Amygdala (tissue), 56 donors: ENCODE results near the gene TBC1D22A.

ENCODE experiments used
- DNase-seq, 56 donors: peaks; one replicate each; lab custom pipeline; 2025; lab: John Stamatoyannopoulos, UW

Gene TBC1D22A

DNA sequence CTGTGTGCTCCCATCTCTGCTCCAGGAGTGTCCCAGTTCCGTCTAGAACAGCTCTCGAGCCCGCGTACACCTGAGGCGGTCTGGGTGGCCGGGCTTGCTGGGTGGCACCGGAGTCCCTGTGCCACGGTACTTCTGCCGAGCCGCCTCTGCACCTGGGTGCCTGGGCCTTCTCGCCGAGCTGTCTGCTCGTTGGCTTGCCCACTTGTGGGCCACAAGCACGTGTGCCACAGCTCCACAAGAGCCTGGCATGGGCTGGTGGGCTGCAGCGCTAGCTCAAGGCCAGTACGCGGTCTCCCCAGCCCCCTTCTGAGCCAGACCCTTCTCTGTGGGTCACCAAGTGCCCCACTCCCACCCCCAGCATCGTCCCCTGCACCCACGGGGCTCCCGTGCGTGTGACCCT, 388.0 kb downstream of the TBC1D22A start:
- no peak for DNase-seq

DNA sequence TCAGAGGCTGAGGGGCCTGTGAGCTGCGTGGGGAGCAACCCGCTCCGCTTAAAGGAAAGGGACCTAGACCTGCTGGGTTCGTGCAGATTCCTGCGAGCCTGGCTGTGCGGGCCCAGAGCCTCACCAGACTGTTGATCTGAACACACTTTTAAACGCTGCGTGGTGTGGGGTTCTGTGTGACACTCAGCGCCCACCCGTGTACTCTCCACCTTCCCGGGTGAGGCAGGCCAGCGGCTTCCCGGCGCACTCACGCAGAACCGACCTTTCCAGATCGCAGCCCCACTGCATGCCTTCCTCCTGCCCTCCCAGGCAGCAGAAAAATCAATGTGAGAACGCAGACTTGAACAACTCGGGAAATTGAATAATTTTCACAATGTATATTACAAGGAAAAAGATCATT, 388.6 kb downstream of the TBC1D22A start:
- no peak for DNase-seq

DNA sequence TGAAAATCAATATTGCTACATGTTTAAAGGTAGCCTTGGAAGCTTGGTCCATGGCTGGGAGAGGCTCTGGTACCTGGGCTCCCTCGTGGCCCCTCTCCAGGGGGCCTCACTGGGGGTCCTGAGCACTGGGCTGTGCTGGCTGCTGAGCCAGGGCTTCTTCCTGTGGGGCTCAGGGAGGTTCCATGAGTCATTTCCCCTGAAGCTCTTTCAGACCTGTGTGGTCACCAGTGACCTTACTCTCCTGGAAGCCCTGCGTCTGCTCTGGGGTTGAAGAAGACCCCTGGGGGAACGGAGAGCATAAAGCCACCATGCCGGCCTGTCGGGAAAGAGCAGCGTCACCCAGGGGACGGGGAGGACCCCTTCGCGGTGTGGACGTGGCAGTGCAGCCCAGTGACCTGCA, 389.0 kb downstream of the TBC1D22A start:
- DNase-seq, result no peak

DNA sequence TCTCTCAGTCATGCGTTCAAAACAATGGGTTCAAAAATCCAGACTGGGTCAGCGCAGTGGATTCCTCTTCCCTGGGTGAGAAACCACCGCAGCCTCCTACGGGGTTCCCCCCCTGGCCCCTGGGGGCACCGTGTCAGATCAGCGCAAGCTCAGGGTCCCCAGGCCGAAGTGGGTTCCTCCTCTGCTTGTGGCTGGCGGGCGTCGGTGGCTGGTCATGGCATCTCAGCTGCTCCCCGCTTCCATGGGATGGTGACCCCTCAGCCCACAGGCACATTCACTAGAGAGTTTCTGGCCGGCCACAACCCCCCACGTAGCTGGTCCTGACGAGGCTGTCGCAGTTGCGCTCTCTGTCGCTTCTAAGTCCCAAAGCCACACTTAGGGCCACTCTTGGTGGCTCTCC, 389.8 kb downstream of the TBC1D22A start:
- no peak for DNase-seq

DNA sequence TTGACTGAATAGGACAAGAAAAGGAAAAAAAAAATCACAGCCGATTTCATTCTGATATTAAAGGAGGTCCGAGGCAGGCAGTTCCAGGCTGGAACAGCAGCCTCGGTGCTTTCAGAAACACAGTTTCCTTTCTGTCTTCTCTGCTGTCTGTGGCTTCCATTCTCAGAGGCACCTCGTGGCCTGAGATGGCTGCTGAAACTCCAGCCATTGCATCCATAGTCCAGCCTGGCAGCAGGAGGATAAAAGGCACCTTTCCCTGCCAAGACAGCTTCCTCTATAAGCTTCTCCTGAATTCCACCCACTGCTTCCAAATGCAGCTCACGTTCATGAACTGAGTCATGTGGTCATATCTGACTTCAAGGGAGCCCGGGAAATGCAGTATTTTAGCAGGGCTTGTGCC, 390.5 kb downstream of the TBC1D22A start:
- DNase-seq, result no peak

DNA sequence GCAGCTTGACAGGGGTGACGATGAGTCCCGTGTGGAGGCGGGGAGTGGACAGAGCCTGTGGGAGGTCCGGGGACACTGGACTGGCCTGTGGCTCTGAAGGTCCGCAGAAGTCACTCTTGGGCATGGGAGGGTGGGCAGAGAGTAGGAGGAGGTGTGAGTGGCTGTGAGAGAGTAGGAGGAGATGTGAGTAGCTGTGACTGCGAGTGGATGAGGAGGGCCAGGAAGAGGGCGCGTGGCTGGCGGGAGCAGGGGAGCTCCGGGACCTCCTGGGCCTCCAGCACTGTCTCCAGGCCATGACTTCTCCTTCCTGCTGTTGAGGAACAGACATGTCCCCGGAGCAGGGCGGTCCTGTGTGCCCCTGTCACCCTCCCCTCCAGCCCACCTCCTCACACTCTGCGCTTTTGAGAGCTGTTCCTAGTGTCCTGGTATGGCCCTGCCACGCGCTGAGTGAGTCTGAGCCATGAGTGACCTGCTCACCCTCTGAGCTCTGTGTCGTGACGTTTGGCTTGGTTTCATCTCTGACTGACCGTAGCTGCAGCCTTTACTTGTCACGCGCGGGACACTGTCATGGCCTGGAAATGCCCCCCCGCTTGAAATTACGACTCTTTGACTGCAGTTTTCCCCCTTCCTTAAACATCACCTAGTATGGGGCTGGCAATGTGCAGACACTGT, 391.5 kb downstream of the TBC1D22A start:
- no peak for DNase-seq

DNA sequence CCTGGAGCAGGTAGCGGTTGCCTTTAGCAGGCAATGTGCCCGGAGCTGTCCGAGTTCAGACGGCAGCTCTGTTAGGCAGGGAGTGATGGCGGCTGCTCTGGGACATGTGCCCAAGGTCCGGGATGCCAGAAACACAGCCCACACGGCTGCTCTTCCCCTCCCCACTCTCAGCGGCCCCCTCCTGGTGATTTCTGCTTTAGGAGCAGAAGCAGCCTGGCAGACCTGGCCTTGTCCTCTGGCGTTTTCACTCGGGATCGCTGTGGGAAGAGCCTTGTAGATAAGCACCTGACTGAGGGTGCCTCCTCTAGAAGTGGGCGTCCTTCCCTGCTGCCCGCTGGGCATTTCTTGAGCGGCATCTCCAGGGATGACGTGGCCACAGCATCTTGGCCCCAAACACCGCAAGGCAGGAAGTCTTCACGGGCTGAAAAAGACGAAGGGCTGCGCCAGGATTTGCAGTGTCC, 392.2 kb downstream of the TBC1D22A start:
- peak in 46 of 56 donors; percentile 8 to 79 (median 35) for DNase-seq

DNA sequence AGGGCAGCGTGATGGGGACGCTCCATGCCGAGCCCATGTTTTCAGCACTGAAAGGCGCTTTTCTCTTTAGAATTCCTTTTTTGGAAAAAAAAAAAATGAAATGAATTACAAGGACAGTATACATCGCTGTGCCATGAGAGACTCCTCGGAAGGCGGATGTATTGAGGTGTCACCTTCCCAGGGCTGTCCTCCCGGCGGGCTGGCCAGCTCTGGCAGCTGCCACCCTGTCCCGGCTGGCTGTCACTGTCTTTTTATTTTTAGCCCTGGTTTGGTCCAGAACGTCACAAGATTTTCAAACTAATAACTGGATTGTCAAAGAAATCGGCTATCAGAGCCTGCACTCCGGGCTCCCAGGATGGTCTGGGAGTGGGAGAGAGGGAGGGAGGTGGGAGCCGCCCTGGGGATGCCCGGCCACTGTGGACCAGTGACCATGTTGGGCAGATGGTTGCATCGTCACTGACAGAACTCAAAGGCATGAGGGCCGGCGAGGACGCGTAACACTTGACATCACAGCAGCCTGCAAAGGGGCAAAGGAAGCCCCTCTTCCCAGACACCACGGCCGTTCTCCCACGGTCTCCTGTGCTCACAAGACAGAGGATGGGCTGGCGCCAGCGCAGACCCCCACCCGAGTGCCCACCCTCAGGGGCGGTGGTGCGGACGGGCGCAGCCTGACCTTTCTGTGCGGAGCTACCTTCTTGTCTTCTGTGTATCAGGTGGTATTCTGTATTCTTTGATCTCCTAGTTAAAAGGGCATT, 392.9 kb downstream of the TBC1D22A start:
- peak in 1 of 56 donors; percentile 16 for DNase-seq

DNA sequence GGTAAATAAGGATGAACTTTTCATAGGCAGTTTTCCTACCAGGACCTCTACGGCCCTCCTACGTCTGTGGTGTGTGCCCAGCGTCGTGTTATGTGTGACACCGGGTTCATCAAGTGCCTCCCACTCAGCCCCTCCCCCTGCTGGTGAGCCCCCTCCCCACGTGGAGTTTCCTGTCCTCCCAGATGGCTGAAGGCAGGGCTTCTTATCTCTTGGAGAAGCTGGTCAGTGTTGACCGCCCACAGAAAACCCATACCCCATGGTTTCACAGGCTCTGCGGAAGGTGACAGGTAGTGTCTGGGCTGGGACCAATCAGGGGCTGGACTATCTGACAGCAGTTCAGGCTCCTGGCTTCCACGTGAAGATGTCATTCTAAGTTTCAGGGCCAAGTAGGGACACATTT, 393.5 kb downstream of the TBC1D22A start:
- DNase-seq, result no peak

DNA sequence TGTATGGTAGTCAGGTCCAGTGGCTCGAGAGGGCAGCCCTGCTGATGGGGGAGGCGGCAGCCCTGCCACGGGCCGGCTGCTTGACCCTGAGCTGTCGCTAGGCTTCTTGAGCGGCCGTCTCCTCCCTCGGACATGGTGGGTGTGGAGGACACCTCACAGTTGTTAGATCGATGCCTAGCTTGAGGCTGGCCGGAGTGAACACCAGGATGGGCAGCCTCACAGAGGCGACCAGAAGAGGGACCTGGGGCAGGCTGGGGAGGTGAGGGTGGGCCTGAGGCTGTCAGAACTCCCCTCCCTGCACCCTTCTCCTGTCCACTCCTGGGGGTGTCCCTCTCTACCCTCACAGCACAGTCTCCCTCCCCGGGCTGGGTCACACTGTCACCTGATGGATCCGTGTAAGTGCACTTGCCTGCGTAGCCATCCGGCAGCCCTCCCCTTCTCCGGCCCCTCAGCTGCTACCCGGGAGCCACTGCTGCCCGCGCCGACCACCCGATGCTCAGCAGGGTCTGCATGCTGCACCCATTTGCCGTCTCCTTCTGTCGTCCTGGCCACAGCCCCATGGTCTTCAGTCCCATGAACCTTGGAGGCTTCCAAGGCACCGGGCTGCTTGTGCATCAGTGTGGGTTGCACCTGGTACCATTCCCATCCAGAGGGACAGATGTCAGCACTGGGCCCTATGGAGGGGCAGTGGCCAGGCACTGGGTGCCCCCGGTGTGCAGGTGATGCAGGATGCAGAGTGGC, 394.1 kb downstream of the TBC1D22A start:
- no peak for DNase-seq

DNA sequence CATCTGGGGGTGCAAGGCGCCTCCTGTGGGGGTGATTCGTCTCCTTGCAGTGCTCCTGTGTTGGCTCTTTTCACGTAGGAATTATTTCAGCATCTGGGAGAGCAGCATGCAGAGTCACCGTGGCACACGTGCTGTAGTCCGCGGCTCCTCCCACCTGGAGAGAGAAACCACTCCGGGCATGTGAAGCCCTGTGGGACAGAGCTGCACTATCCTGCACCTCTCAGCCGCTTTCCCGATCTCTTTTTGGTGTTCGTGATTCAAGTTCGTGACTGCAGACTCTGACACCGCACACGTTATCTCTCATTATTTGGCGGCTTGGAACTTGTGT, 394.6 kb downstream of the TBC1D22A start:
- no peak for DNase-seq

DNA sequence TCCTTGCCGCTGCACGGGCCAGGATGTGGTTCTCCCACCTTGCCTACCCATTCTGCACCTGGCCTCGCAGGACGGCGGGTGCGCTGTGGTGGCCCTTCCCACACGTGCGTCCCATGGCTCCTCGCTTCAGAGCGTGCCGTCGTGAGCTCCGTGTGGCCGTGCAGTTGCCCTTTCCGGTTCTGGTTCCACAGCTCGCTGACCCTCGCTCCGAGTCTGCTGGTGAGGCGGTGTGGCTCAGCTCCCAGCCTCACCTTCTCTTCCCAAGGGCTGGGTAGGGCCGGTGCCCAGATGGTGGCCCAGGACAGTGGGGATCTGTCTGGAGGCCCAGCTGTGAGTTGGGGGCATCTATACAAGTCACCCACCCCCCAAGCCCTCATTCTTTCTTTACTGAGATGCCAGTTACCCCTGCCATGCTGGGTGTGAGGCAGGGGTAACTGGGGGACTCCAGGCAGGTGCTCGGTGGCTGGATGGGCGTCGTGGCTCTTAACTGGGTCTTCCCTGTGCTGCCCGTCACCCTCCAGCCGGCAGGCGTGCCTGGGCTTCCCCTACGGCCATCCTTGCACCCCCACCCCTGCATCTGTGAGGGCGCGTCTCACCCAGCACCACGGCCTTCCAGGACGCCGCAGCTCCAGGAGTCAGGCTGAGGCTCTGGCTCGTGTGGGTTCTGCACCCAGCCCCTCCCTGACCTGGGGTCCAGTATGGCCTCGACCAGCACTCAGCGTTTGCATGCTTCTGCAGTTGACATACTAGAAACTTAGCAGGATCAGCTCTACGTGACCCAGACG, 395.2 kb downstream of the TBC1D22A start:
- DNase-seq, result no peak

DNA sequence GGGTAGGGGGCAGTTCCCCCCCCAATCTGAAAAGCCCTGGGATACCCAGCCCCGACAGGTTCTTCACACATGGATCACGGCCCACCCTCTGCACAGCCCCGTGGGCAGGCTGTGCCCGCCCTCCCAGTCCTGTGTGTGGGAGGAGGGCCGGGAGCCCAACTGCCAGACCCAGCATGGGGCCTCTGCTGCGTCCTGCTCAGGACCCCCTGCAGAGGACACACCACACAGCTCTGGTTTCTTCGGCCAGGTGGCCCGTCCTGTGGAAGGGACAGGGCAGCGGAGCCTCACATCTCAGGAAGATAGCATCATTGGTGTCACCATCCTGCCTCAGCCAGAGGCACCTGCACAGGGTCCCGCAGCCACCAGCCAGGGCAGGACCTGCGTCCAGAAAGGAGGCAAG, 396.0 kb downstream of the TBC1D22A start:
- no peak for DNase-seq

DNA sequence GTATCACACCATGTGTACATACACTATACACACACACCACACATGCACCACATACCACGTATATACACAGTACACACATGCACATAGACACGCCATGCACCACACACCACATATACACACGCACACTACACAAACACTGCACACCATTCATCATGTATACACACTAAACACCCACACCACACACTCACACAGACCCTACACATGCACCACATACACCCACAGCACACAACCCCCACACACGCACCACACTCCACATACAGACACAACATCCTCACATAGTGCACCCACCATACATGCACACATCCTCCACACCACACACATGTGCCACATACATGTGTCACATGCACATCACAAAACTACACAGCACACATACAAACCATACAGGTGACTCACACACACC, 397.1 kb downstream of the TBC1D22A start:
- DNase-seq, result no peak

DNA sequence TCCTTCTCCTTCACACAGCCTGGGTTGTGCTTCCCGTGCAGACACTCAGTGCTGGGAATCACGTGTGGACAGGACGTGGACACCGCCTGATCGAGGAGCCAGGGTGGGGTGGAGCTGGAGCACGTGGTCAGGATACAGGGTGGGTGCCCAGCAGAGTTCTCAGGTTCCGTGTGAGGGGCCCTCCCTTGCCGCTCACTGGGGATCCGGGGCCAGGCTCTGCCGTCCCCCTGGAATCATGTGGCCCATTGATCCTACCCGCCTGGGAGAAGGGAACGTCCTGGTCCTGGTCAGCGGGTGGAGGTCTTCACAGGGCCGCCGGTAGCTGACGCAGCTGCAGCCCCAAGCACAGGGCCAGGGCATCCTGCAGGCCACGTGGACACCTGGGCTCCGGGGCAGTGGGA, 397.7 kb downstream of the TBC1D22A start:
- no peak for DNase-seq

DNA sequence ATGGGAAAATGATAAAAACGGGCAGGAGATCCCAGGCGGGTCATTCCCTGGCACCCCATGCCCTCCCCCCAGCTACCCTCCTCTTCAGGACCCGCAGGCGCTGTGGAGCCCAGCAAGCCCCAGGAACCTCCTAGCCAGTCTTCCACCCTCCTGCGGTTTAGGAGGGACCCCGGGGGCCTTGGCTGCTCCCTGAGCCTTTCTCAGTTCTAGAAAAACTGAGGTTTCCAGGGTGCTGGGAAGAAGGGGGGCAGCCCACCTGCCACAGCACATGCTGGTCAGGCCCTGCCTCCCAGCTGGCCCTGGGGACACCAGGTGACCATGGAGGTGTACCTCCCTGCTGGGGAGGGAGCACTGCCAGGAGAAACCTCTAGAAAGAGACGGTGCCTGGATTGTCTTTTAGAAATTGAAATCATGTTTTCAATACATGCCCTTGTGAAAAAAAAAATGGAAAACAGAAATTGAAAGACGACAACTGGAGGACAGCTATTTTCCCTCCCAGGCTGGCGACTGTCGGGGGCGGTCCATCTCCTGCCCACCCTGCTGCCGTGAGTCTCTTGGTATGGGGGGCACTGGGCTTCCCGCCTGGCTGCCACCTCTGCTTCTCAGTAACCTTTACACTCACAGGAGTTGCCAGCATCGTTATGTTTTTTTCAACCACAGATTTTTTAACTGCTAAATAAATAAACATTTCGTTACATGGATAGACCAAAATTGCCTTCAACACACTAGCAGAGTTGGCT, 398.5 kb downstream of the TBC1D22A start:
- no peak for DNase-seq

DNA sequence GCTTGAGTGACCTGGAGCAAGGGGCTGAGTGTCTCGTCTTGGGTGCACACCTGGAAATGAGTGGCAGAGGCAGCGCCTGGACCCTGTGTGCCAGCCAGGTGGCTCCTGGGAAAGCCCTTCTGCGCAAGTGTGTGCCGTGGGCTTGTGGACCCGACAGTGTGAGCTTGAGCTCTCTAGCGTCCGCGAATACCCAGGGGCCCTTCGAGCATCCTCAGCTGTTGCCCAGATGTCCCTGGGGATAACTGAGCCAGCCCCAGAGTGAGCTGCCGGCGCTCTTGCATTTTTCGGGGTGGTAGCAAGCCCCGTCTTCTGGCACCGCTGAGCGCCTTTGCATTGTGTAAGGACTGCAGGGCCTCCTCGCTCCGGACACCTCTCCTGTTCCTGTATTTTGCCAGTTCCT, 399.2 kb downstream of the TBC1D22A start:
- no peak for DNase-seq

DNA sequence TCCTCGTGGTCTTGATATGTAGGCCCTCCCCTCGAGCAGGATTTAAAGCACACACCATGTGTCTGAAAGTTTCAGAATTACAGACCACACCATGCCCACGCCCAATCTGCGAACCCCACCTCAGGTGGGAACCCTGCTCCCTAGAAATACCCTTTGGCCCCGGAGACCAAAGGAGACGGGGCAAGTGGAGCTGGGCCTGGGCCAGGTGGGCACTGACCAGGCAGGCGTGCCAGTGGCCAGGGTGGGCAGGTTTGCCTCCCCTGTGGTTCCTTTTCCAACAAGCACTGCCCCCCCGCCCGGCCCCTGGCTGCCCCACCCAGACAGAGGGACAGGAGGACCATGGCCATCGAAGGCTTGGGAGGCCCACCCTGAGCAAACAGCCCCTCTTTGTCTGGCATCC, 400.4 kb downstream of the TBC1D22A start:
- DNase-seq, result no peak

DNA sequence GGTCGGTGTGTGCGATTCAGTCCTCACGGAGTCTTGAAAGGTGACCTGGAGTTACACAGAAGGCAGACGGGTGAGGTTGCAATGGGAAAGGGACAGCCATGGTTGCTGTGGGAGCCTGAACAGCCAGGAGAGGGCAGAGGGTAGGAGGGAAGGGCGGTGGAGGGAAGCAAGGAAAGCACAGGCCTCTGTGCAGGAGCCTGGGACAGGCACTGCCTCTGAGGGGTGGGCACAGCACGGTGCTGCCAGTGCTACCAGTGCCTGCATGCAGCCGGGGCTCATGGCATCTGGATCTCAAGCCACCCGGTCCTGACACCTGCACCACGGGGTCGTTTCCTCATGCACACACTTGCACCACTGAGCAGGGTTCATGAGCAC, 401.0 kb downstream of the TBC1D22A start:
- DNase-seq, result no peak

DNA sequence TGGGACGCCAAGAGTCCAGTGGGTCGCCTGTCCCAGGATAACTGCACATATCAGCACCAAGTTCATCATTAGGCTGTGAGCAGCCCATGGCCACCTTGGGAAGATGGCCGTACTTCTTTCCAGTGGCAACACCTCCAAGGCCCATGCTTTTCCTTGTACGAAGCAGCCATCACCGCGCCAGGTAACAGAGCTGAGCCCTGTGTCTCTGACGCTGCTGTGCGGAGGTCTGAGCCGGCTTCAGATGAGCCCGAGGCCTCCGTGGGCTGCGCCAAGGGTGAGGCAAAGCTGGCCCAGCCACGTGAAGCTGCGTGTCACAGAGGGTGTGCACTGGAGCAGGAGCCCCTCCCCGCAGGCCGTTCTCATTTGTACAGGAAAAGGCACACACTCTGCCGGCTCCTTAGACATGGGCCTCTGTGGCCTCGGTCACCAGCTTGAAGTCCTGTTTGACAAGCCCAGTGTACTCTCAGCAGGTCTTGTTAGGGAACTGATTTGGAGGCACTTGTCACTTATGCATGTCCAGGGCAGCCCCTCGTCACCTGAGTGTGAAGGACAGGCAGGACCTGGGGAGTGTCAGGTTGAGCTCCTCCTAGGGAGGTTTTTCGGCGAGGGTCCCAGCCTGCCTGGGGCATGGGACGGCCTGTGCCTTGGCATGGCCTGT, 401.5 kb downstream of the TBC1D22A start:
- no peak for DNase-seq
